Skin of body (tissue), 2 donors: ENCODE results near the gene PRKCZ. TPM values are rescaled to one million over a fixed set of nuclear protein-coding genes. Genes with fewer than 3 reads are reported as not detected.

Experiments
- DNase-seq: peaks from one replicate; lab custom pipeline; 2025; lab: John Stamatoyannopoulos, UW
- total RNA-seq: library from RNA; depleted of rRNA; stranded (reverse); fragments of >200 nt; gene quantifications from one replicate; pipeline ENCODE4 v1.2.3, GENCODE V29; 2014

The PRKCZ gene
- total RNA-seq, 1 donor from 2014 or later, result 10.8 TPM

DNA sequence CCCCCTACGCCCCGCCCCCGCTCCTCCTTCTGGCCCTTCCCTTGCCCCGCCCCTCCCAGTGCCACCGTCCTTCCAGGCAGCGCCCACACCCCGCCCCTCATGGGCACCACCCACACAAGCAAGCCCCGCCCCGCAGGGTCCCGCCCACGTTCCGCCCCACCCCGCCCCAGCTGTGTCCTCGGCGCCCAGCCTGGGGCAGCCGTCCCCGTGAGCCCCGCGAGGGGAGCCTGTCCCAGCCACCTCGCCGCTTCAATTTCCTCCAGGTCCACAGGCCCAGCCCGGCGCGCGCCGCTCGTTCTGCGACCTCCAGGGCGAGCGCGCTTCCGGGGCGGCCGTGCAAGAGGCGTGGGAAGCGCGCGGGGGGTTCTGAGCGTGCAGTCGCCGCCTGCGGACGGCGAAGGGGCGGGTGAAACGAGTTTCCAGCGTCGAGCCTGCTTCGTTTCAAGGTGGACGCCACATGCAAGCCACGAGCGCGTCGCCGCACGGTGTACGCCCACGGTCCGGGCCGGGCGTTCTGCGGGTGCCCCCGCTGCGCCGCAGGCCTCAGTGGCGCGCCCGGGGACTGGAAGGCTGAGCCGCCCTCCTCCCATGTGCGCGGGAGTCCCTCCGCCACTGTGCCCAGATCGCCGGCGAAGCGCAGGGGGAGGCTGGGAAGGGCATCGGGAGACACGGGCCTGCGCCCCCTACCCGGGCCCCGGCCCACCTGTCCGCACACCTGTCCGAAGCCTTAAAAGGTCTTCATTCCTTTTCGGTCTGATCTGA, 155.2 kb downstream of the PRKCZ start:
- DNase-seq, result peak; percentile 91

DNA sequence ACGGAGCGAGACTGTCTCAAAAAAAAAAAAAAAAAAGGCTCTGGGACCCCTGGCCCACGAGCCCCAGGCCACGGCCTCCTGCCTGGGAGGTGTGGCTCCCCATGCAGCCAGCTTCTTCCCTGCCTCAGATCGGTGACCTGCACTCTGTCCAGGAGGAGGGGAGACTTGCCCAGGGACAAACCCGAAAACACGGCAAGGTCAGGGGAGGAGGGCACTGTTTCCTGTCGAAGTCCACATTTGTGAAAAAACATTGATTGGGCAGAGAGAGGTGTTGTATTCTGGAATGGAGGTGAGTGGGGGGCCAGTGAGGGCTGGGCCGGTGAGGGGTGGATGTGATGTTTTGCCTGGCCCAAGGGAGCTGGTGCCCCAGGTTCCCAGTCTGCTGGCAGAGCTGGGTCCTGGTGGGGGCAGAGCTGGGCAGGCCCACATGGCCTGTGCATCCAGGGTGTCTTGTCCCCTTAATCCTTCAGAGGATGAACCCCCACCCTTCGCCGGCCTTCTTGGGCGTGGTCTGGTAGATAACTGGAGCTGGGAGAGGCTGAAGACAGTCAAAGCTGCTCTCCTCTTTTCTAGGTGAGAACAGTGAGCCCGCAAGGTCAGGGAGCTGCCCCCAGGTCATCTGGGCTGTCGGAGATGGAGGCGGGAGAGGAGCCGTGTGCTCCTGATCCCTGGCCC, 156.7 kb downstream of the PRKCZ start:
- no peak for DNase-seq

- DNase-seq, result no peak
Measured at GRCh38 chr1:2208309-2209239, 158.4 kb downstream of the PRKCZ start.

- peak; percentile 29 for DNase-seq
Measured at GRCh38 chr1:2209400-2210083, 159.3 kb downstream of the PRKCZ start.

- DNase-seq, result no peak
Measured at GRCh38 chr1:2210084-2210653, 160.0 kb downstream of the PRKCZ start.

DNA sequence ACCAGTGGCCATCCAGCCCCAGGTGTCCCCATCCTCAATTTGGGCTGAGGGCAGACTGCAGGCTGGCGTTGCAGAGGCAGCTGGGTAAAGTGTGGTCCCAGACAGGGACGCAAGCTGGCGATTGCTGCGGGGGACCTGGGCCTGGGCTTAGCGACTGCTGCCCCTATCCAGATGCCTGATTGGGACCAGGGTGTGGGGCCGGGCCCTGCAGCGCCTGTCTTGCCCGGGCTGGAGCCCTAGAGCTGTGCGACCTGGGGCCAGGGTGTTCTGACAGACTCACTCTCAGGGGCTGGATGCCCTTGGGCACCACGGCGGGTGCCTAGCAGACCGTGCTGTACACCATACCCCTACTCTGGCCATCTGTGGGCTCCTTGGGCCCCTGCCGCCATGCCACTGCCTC, 160.6 kb downstream of the PRKCZ start:
- DNase-seq, result no peak

DNA sequence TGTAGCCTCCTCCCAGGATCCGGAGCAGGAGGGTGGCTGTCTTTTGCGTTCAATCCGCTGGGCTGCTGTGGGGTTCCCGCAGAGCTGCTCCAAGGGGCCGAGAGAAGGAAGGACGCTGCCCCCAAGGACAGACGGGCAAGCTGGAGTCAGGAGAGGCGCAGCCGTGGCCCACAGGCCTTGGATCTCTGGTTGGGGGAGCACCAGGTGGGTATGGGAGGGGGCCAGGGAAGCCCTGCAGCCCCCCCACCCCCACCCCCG, 162.0 kb downstream of the PRKCZ start:
- DNase-seq, result peak; percentile 64

- DNase-seq, result peak; percentile 94
Measured at GRCh38 chr1:2212532-2213491, 162.6 kb downstream of the PRKCZ start.

GRCh38 chr1:2213576-2214505, 163.6 kb downstream of the PRKCZ start:
- peak; percentile 80 for DNase-seq

- DNase-seq, result no peak
Measured at GRCh38 chr1:2214541-2215241, 164.5 kb downstream of the PRKCZ start.

- no peak for DNase-seq
Measured at GRCh38 chr1:2215329-2215728, 165.1 kb downstream of the PRKCZ start.

DNA sequence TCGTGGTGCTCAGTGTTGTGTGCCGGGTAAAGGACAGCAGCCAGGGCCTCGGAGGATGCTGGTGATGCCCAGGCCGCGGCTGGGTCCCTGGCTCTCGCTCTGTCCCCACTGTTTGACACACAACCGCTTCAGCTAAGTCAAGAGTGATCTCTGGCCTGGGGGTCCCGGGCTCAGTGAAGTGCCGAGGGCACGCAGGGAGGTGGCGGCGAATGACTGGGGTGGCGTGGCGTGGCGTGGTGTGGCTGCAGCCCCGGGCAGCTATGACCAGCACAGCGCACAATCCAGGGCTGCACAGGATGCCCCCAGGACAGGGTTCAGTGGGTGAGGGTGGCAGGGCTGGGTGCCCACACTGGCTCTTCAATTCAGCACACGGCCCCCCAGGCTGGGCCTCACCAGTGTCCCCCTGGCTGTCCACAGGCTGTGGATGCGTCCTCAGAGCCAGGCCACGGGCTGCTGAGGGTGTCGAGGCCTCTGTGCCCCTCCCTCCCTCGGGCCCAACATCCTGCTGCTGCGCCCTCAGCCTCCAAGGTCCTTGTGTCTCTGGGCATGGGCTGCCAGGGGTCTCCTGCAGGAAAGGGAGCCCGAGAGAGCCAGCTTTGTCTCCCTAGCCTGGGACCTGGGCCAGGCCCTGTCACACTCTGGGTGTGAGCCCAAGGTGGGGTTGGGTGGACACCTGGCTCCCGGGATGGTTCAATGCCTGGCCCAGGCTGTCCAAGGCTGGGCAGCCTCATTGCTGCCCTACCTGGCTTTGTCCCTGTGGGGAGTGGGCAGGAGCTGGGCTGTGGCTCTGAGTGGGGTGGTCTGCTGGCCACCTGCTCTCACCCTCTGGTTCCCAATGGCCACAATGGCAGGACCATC, 165.9 kb downstream of the PRKCZ start:
- no peak for DNase-seq

DNA sequence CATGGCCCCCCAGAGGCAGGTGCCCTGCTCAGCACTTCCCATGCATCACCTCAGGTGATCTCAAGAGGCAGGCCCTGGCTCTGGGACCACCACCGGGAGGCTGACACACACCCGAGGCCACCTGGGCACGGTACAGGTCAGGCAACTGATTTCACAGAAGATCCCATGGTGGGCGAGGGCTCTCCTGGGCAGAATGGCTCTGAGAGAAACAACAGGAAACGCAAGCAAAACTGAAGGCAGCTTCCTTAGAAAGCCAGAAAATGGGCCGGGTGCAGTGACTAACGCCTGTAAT, 166.5 kb downstream of the PRKCZ start:
- DNase-seq, result no peak

DNA sequence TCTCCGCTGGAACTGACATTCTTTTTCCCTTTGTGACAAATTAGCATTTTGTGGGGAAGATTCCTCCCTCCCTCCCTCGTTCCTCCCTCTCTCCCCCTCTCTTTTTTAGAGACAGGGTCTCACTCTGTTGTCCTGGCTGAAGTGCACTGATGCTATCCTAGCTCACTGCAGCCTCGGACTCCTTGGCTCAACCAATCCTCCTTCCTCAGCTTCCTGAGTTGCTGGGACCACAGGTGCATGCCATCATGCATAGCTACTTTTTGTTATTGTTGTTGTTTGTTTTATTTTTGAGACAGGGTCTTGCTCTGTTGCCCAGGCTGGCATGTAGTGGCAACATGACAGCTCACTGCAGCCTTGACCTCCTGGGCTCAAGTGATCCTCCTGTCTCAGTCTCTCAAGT, 171.1 kb downstream of the PRKCZ start:
- DNase-seq, result no peak

DNA sequence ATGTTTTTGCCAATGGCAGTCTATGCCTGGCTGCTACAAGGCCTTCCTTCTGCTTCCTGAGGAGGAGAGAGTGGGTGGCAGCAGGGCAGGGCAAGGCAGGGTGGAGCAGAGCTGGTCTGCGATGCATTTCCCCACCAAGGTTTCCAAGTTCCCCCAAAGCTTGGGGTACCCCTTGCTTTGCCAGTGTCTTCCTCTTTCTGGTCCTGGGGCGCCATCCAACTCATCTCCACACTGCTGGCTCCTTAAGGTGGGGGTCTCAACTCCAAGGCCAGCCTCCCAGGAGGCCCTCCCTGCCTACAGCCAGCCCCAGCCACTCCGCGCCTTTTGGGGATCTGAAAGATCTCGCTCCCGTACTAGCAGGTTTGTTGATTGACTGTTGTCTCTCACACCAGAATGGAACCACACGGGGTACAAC, 174.0 kb downstream of the PRKCZ start:
- no peak for DNase-seq

DNA sequence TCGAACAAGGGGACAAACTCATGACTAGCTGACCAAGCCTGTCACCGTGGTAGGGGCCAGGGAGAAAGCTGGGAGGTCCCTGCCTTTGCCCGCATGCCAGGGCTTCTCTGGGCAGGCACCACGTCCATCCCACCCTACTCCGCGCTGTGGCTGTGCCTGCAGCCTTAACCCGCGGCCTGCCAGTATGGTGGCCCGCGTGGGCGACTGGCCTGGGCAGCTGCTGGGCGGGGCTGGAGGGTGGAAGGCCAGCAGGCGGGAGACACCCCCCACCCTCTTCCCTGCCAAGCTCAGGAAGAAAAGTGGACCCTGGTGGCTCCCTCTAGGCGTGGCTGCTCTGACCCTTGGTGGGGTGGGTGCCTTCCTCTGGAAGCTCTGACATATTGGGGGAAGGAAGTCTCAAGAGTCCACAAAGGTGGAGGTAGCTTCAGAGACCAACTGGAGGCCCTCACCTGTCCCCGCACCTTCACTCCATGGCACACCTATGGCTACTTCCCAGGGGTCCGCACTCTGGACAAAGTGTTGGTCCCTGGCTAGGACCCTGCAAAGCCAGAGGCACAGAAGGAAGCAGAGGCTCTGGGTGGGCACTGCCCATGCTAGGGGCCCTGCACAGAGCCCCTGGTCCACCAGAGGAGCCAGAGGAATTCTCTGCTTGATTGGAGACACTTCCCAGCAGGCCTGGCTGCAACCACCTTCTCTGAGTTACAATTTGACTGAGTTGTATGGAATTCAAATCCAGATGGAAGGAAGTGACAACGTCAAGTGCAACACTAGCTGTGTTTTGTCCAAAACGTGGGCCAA, 174.6 kb downstream of the PRKCZ start:
- DNase-seq, result no peak
